ENCODE measurements around the gene TMEM140. TPM values are rescaled to one million over a fixed set of nuclear protein-coding genes. Genes with fewer than 3 reads are reported as not detected.
"Not testable (repeated sequence)": the region's sequence is repeated elsewhere in the genome, so short reads cannot be mapped to it uniquely, and the experiment has no call there.

TMEM140 gene
- total RNA-seq, 2 experiments from 2014 or later = 6.2 to 7.6 TPM

GRCh38 chr7:135170274-135170997 lies 22.6 kb downstream of the TMEM140 start, which contains the start of gene CYREN:
Gene CYREN, minus strand, starts transcription at chr7:135170707. Its CDS starts 1,785 bp downstream, at chr7:135168922.
- DNase-seq (peak; percentile 96), ATAC-seq (peak; percentile 90)
- intact Hi-C loops (cut with micrococcal nuclease) = loop anchor here (2.0 kb wide), 1 partner anchor 184 kb away; the partner anchor contains the start of gene AGBL3
- ChIA-PET POLR2A (interaction anchor here (0.7 to 16.8 kb wide), 16 partner anchors 8 to 524 kb away, joined by 3 to 204 read pairs (median 4); partner anchors contain the start of genes AGBL3, BPGM, TMEM140 and WDR91), CTCF (interaction anchor here (0.7 to 4.6 kb wide), 18 partner anchors 8 to 537 kb away, joined by 3 to 44 read pairs (median 4); partner anchors contain the start of genes AGBL3, BPGM, TMEM140 and WDR91)
- peak; percentile 48 for TF ChIP-seq CTCF (IDR thresholded peaks at IDR 0.05)
- peaks cover 45% of the 10 kb centered on the region for H3K4me1 Mint-ChIP-seq (ENCODE audit: low read depth)
- H3K9me3 Mint-ChIP-seq = no peaks in the 10 kb centered on the region
- H3K4me3 Mint-ChIP-seq = peak within 1 kb of the TSS; percentile 83
- no peaks in the 10 kb centered on the region for H3K27me3 Mint-ChIP-seq
- H3K27ac Mint-ChIP-seq = peak within 1 kb of the TSS; percentile 93
- H3K36me3 Mint-ChIP-seq (ENCODE audit: low read depth) = peaks cover 42% of the 10 kb centered on the region

- H3K27ac Mint-ChIP-seq = peak overlapping the region; percentile 93
- not testable (repeated sequence) for DNase-seq, H3K9me3 Mint-ChIP-seq, ATAC-seq, H3K27me3 Mint-ChIP-seq
- ChIA-PET POLR2A (interaction anchor here (0.6 to 16.8 kb wide), 13 partner anchors 8 to 524 kb away, joined by 3 to 204 read pairs (median 4); partner anchors contain the start of genes AGBL3, BPGM, TMEM140 and WDR91), CTCF (interaction anchor here (0.7 to 4.6 kb wide), 15 partner anchors 8 to 538 kb away, joined by 3 to 44 read pairs (median 4); partner anchors contain the start of genes AGBL3, BPGM, TMEM140 and WDR91)
- peaks cover 36% of the 10 kb centered on the region for H3K36me3 Mint-ChIP-seq (ENCODE audit: low read depth)
- H3K4me1 Mint-ChIP-seq (ENCODE audit: low read depth) = peaks cover 45% of the 10 kb centered on the region
- intact Hi-C loops (cut with micrococcal nuclease) = loop anchor here (2.0 kb wide), 1 partner anchor 184 kb away; the partner anchor contains the start of gene AGBL3
- H3K4me3 Mint-ChIP-seq = peak overlapping the region; percentile 83
These were observed 23.2 kb downstream of the TMEM140 start for GRCh38 chr7:135170998-135171481.

DNA sequence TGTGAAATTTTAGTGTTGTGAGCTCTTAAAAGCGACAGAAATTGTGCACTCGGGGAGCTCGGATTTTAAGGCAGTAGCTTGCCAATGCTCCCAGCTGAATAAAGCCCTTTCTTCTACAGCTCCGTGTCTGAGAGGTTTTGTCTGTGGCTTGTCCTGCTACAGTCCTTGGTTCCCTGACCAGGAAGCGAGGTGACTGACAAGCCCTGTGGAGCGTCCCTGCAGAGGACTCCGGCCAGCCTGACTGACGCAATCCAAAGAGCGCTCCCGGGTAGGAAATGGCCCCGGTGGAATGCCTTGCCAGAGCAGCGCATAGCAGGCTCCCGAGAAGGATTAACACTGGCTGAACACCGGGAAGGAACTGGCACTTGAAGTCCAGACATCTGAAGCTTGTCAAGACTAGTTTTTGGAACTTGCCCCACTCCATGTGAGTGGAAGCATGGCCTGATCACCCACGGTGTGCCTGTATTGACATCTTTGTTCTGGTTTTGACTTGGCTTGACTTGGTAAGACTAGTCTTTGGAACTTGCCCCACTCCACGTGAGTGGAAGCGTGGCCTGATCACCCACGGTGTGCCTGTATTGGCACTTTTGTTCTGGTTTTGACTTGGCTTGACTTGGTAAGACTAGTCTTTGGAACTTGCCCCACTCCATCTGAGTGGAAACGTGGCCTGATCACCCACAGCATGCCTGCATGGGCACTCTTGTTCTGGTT lies 23.9 kb downstream of the TMEM140 start:
- not testable (repeated sequence) for ATAC-seq, H3K9me3 Mint-ChIP-seq, H3K27me3 Mint-ChIP-seq, DNase-seq
- H3K27ac Mint-ChIP-seq = peak overlapping the region; percentile 93
- intact Hi-C loops (cut with micrococcal nuclease) = loop anchor here (2.0 kb wide), 1 partner anchor 185 kb away; the partner anchor contains the start of gene AGBL3
- ChIA-PET CTCF (interaction anchor here (0.7 to 4.6 kb wide), 13 partner anchors 7 to 538 kb away, joined by 3 to 44 read pairs (median 4); partner anchors contain the start of genes AGBL3, BPGM, TMEM140 and WDR91), POLR2A (interaction anchor here (0.6 to 16.8 kb wide), 6 partner anchors 24 to 525 kb away, joined by 3 to 204 read pairs (median 4); partner anchors contain the start of genes BPGM, TMEM140 and WDR91)
- peak overlapping the region; percentile 83 for H3K4me3 Mint-ChIP-seq
- peaks cover 31% of the 10 kb centered on the region for H3K36me3 Mint-ChIP-seq (ENCODE audit: low read depth)
- peaks cover 41% of the 10 kb centered on the region for H3K4me1 Mint-ChIP-seq (ENCODE audit: low read depth)

DNA sequence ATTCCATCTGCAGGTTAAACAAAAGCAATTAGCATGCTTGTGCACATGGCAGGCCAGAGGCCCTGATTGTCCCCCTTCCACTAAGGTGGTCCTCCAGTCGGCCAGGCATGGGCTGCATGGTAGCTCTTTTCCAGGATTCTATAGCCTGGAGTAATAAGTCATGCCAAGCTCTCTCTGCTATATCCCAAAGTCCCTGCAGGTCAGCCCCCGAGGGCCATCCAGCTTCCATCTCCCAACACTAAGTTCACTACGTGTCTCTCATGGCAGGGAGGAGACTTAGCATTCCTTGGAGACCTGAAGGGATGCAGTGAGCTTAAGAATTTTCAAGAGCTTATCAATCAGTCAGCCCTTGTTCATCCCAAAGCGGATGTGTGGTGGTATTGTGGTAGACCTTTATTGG lies 26.0 kb downstream of the TMEM140 start:
- H3K27ac Mint-ChIP-seq; ATAC-seq; H3K9me3 Mint-ChIP-seq; intact Hi-C loops (cut with micrococcal nuclease); H3K27me3 Mint-ChIP-seq; DNase-seq; H3K4me3 Mint-ChIP-seq: not testable (repeated sequence)
- ChIA-PET CTCF (interaction anchor here (0.8 to 0.9 kb wide), 2 partner anchors 188 to 190 kb away, joined by 3 read pairs; no protein-coding TSS in a partner anchor), POLR2A (interaction anchor here (0.8 to 16.8 kb wide), 3 partner anchors 26 to 144 kb away, joined by 3 to 204 read pairs (median 3); partner anchors contain the start of gene TMEM140)
- Mint-ChIP-seq H3K4me1 (ENCODE audit: low read depth) (peaks cover 20% of the 10 kb centered on the region), H3K36me3 (ENCODE audit: low read depth) (peaks cover 10% of the 10 kb centered on the region)

GRCh38 chr7:135174941-135175340 lies 27.1 kb downstream of the TMEM140 start:
- no peak for TF ChIP-seq CTCF (IDR thresholded peaks at IDR 0.05)
- Mint-ChIP-seq H3K36me3 (ENCODE audit: low read depth) (no peaks in the 10 kb centered on the region), H3K4me1 (ENCODE audit: low read depth) (peaks cover 11% of the 10 kb centered on the region), H3K4me3 (no peak overlapping the region), H3K27ac (no peak overlapping the region), H3K9me3 (no peaks in the 10 kb centered on the region), H3K27me3 (no peaks in the 10 kb centered on the region)
- POLR2A ChIA-PET = interaction anchor here (1.0 kb wide), 1 partner anchor 145 kb away, joined by 3 read pairs; no protein-coding TSS in a partner anchor
- ATAC-seq = no peak
- CTCF ChIA-PET = interaction anchor here (0.8 to 1.2 kb wide), 2 partner anchors 189 to 190 kb away, joined by 3 read pairs; partner anchors contain the start of gene AGBL3
- intact Hi-C loops (cut with micrococcal nuclease) = no loop called here
- DNase-seq = no peak
